ENCODE results near the gene DDX19B.
"Not testable (repeated sequence)": the region's sequence is repeated elsewhere in the genome, so short reads cannot be mapped to it uniquely, and the experiment has no call there.

DDX19B gene

GRCh38 chr16:70289229-70290094 is 9.5 kb upstream of the DDX19B start, which contains the start of gene AARS1 (continued):
- TF ChIP-seq ZNF398 (tag by site-specific recombination; IDR thresholded peaks at IDR 0.05), result peak; percentile 73
- peak; percentile 85 for TF ChIP-seq ZNF341 (tag by site-specific recombination; IDR thresholded peaks at IDR 0.05; ENCODE audit: low read depth)
- TF ChIP-seq ZFP41 (tag by site-specific recombination; IDR thresholded peaks at IDR 0.05; ENCODE audit: borderline replicate concordance), result peak; percentile 70; the same call in 1 of the 2 replicates
- no peak for TF ChIP-seq ZNF785 (tag by site-specific recombination; IDR thresholded peaks at IDR 0.05)
- TF ChIP-seq ZFHX2 (tag by site-specific recombination; conservative IDR thresholded peaks at IDR 0.05), result 0 out of 2 replicates have a peak, but pooled peaks have one; percentile 20
- TF ChIP-seq, protein P1, sequence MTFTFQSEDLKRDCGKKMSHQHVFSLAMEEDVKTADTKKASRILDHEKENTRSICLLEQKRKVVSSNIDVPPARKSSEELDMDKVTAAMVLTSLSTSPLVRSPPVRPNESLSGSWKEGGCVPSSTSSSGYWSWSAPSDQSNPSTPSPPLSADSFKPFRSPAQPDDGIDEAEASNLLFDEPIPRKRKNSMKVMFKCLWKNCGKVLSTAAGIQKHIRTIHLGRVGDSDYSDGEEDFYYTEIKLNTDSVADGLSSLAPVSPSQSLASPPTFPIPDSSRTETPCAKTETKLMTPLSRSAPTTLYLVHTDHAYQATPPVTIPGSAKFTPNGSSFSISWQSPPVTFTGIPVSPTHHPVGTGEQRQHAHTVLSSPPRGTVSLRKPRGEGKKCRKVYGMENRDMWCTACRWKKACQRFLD (tag by site-specific recombination; IDR thresholded peaks at IDR 0.05), result peak; percentile 73; the same call in 1 of the 2 replicates
- TF ChIP-seq FEZF1 (tag by site-specific recombination; IDR thresholded peaks at IDR 0.05), result peak; percentile 38; the same call in 1 of the 2 replicates
- 0 out of 2 replicates have a peak, but pooled peaks have one; percentile 53 for TF ChIP-seq ZNF121 (tag by site-specific recombination; IDR thresholded peaks at IDR 0.05)

DNA sequence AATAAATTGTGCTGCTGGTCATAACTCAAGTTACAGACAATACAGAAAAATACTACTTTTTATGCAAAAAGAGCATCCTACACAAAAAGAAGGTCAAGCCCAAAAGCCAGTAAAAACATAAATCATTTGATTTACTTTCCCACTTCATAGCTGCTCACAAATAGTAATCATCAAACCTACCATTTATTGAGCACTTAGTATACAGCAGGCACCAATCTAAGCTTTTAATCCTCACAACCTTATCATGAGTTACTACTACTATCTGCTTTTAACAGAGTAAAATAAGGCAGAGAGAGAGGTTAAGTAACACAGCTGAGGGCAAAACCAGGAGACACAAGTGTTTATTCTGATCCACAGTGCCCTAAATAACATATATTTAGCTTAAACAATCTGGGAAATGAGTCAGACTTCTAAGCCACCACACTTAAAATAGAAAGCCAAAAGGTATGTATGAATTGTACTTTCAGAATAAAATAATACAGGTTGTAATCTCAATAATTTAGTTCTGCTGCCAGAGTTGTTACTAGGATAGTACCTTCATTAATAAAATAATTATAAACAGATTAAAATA is 8.0 kb upstream of the DDX19B start:
- Histone ChIP-seq H3K27ac (ENCODE audit: extremely low read depth, low read depth, low read length) (no peak overlapping the region), H3K36me3 (ENCODE audit: control insufficient read depth in 2 of 2, insufficient read depth in 1 of 2, low read length in 2 of 2) (peaks cover 2 to 3% of the 10 kb centered on the region in 2 experiments; a peak in 2 of 3 replicates), H3K9me3 (ENCODE audit: control insufficient read depth, insufficient read depth, low read depth, low read length) (no peaks in the 10 kb centered on the region), H3K4me3 (ENCODE audit: low read depth, low read length) (no peak overlapping the region), H3K4me1 (ENCODE audit: control insufficient read depth, insufficient read depth, low read length) (peaks cover 3% of the 10 kb centered on the region; the same call in 1 of the 2 replicates)
- ChIA-PET POLR2A (interaction anchor here (1.2 to 1.5 kb wide), 2 partner anchors 13 to 39 kb away, joined by 3 to 4 read pairs; partner anchors contain the start of gene EXOSC6), CTCF (no interaction called here)
- TF ChIP-seq ZNF747 (tag by site-specific recombination; IDR thresholded peaks at IDR 0.05) (no peak), ZNF792 (tag by site-specific recombination; IDR thresholded peaks at IDR 0.05) (peak; percentile 88; the same call in 1 of the 2 replicates), BCL11B (tag by site-specific recombination; IDR thresholded peaks at IDR 0.05; ENCODE audit: low read depth) (no peak), ZNF843 (tag by site-specific recombination; IDR thresholded peaks at IDR 0.05) (no peak), ZNF654 (tag by site-specific recombination; IDR thresholded peaks at IDR 0.05; ENCODE audit: low read depth) (no peak), ZNF175 (tag by site-specific recombination; IDR thresholded peaks at IDR 0.05) (no peak), ZNF664 (tag by site-specific recombination; IDR thresholded peaks at IDR 0.05) (peak; percentile 96), ZNF692 (tag by site-specific recombination; IDR thresholded peaks at IDR 0.05) (no peak), ZNF785 (tag by site-specific recombination; IDR thresholded peaks at IDR 0.05) (no peak)

DNA sequence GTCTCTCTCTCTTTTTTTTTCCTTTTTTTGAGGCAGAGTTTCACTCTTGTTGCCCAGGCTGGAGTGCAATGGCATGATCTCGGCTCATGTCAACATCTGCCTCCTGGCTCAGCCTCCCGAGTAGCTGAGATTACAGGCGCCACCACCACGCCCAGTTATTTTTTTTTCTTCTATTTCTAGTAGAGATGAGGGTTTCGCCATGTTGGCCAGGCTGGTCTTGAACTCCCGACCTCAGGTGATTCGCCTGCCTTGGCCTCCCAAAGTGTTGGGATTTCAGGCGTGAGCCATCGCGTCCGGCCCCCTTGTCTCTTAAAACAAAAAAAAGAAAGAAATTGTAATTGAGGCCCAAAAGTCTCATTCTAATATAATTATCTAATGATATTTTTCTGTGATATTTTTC is 6.8 kb upstream of the DDX19B start:
- H3K4me3 ChIP-seq (ENCODE audit: low read depth, low read length); H3K36me3 ChIP-seq (ENCODE audit: control insufficient read depth in 2 of 2, insufficient read depth in 1 of 2, low read length in 2 of 2); H3K9me3 ChIP-seq (ENCODE audit: control insufficient read depth, insufficient read depth, low read depth, low read length); H3K4me1 ChIP-seq (ENCODE audit: control insufficient read depth, insufficient read depth, low read length); CTCF ChIA-PET; H3K27ac ChIP-seq (ENCODE audit: extremely low read depth, low read depth, low read length): not testable (repeated sequence)
- POLR2A ChIA-PET, result interaction anchor here (1.5 kb wide), 1 partner anchor 12 kb away, joined by 4 read pairs; no protein-coding TSS in a partner anchor
- 0 out of 2 replicates have a peak, but pooled peaks have one; percentile 14 for TF ChIP-seq ZNF121 (tag by site-specific recombination; IDR thresholded peaks at IDR 0.05)

Measured in HEK293 (cell line).